Neural cell (in vitro differentiated cells): ENCODE measurements around the gene VPS8. TPM values are rescaled to one million over a fixed set of nuclear protein-coding genes. Genes with fewer than 3 reads are reported as not detected.

ENCODE experiments used
- H2AFZ ChIP-seq: fragments of 200-600, 300-800 bp; sonication (generic), shearing (Covaris generic); 2 replicates; pipeline ENCODE4 v1.6.0; 2014; ENCODE audit warnings: low read depth, mild to moderate bottlenecking, antibody characterized with exemption, low read length, moderate library complexity
- H3F3A ChIP-seq: fragments of 200-600 bp; shearing (Covaris generic); 2 replicates; pipeline ENCODE4 v1.6.1; 2016; ENCODE audit warnings: mild to moderate bottlenecking, moderate library complexity, mixed read lengths, antibody characterized with exemption, low read length; ENCODE audit not compliant: insufficient read depth, poor library complexity, severe bottlenecking
- H3K27ac ChIP-seq: fragments of 200-600, 300-800 bp; sonication (generic), shearing (Covaris generic); 2 replicates; pipeline ENCODE4 v1.5.1; 2014; ENCODE audit warnings: mild to moderate bottlenecking, low read length, moderate library complexity
- H3K27me3 ChIP-seq: fragments of 300-800, 200-600 bp; sonication (generic), shearing (Covaris generic); 2 replicates; pipeline ENCODE4 v1.6.0; 2014; ENCODE audit warnings: mild to moderate bottlenecking, low read depth, low read length, moderate library complexity; ENCODE audit not compliant: insufficient read depth
- H3K36me3 ChIP-seq: fragments of 300-800, 200-600 bp; sonication (generic), shearing (Covaris generic); 2 replicates; pipeline ENCODE4 v1.5.1; 2014; ENCODE audit warnings: mild to moderate bottlenecking, antibody characterized with exemption, low read length, moderate library complexity; ENCODE audit not compliant: insufficient read depth
- H3K4me2 ChIP-seq: fragments of 300-800, 200-600 bp; sonication (generic), shearing (Covaris generic); 2 replicates; pipeline ENCODE4 v1.6.0; 2014; ENCODE audit warnings: mild to moderate bottlenecking, low read length
- H3K4me3 ChIP-seq: fragments of 300-800, 200-600 bp; sonication (generic), shearing (Covaris generic); 2 replicates; pipeline ENCODE4 v1.5.1; 2014; ENCODE audit warnings: mild to moderate bottlenecking, low read length, moderate library complexity
- H3K79me2 ChIP-seq: fragments of 200-600 bp; shearing (Covaris generic); replicated peaks from 2 replicates; pipeline ENCODE4 v1.6.0; 2014; ENCODE audit warnings: mild to moderate bottlenecking, low read length, moderate library complexity; ENCODE audit not compliant: insufficient read depth
- H3K9ac ChIP-seq: fragments of 300-800, 200-600 bp; sonication (generic), shearing (Covaris generic); 2 replicates; pipeline ENCODE4 v1.6.1; 2016; ENCODE audit warnings: mild to moderate bottlenecking, low read length, mixed read lengths
- H3K9me2 ChIP-seq: fragments of 200-600 bp; shearing (Covaris generic); 2 replicates; pipeline ENCODE4 v1.6.1; 2016; ENCODE audit warnings: mild to moderate bottlenecking, low read length, mixed read lengths; ENCODE audit not compliant: insufficient read depth
- H3K9me3 ChIP-seq: fragments of 200-600, 300-800 bp; sonication (generic), shearing (Covaris generic); 2 replicates; pipeline ENCODE4 v1.6.1; 2016; ENCODE audit warnings: mild to moderate bottlenecking, mixed run types, low read length, moderate library complexity, mixed read lengths
- H4K20me1 ChIP-seq: fragments of 200-600 bp; shearing (Covaris generic); 2 replicates; pipeline ENCODE4 v1.6.1; 2016; ENCODE audit warnings: mild to moderate bottlenecking, mixed run types; ENCODE audit not compliant: insufficient read depth
- CTCF ChIP-seq: fragments of 450-650 bp; IDR thresholded peaks from 2 replicates; pipeline ENCODE4 v1.5.1; 2014; ENCODE audit warnings: antibody characterized with exemption, mild to moderate bottlenecking, moderate library complexity; ENCODE audit not compliant: poor library complexity, severe bottlenecking
- EP300 ChIP-seq: fragments of 450-650 bp; conservative IDR thresholded peaks from 2 replicates; pipeline ENCODE4 v1.6.1; 2014; ENCODE audit warnings: antibody characterized with exemption, mild to moderate bottlenecking, moderate library complexity; ENCODE audit not compliant: poor library complexity, severe bottlenecking
- EZH2 ChIP-seq: fragments of 200-600, 300-800 bp; shearing (Covaris generic), sonication (generic); IDR thresholded peaks from 2 replicates; pipeline ENCODE4 v1.6.1; 2014; ENCODE audit warnings: antibody characterized with exemption, low read length, borderline replicate concordance, mild to moderate bottlenecking; ENCODE audit not compliant: insufficient read depth, poor library complexity, severe bottlenecking
- MXI1 ChIP-seq: fragments of 450-650 bp; conservative IDR thresholded peaks from 2 replicates; pipeline ENCODE4 v1.6.1; 2014; ENCODE audit warnings: antibody characterized with exemption, mild to moderate bottlenecking; ENCODE audit not compliant: poor library complexity, severe bottlenecking
- POLR2AphosphoS5 ChIP-seq: IDR thresholded peaks from 2 replicates; pipeline ENCODE4 v1.6.1; 2012
- RAD21 ChIP-seq: fragments of 450-650 bp; conservative IDR thresholded peaks from 2 replicates; pipeline ENCODE4 v1.6.1; 2014; ENCODE audit warnings: antibody characterized with exemption, mild to moderate bottlenecking, moderate library complexity
- REST ChIP-seq: IDR thresholded peaks from 2 replicates; pipeline ENCODE4 v1.6.1; 2012; ENCODE audit warnings: borderline replicate concordance
- SMC3 ChIP-seq: fragments of 450-650 bp; conservative IDR thresholded peaks from 2 replicates; pipeline ENCODE4 v1.6.1; 2014; ENCODE audit warnings: antibody characterized with exemption, mild to moderate bottlenecking, moderate library complexity; ENCODE audit not compliant: poor library complexity
- TAF1 ChIP-seq: IDR thresholded peaks from 2 replicates; pipeline ENCODE4 v1.6.1; 2012; ENCODE audit warnings: low read depth
- polyA plus RNA-seq: library from polyadenylated mRNA; depleted of rRNA; stranded (reverse); fragments of >200 nt; gene quantifications from 2 replicates; pipeline ENCODE4 v1.2.3, GENCODE V29; 2014

VPS8 gene
- polyA plus RNA-seq, 1 donor from 2014 or later, result 146 TPM

- no peak overlapping the region for H3K9ac ChIP-seq
- H3K27ac ChIP-seq, result no peak overlapping the region
- H2AFZ ChIP-seq, result no peak overlapping the region
- no peak overlapping the region for H3K4me2 ChIP-seq
- H3K9me2 ChIP-seq, result no peaks in the 10 kb centered on the region
- no peak overlapping the region for H3K4me3 ChIP-seq
- no peaks in the 10 kb centered on the region for H3F3A ChIP-seq
- H3K79me2 ChIP-seq, result no peaks in the 10 kb centered on the region
- H3K9me3 ChIP-seq, result no peaks in the 10 kb centered on the region
- H3K27me3 ChIP-seq, result no peaks in the 10 kb centered on the region
- no peaks in the 10 kb centered on the region for H4K20me1 ChIP-seq
- no peak for TF ChIP-seq POLR2AphosphoS5
- no peak for TF ChIP-seq RAD21
- TF ChIP-seq CTCF, result no peak
- TF ChIP-seq TAF1, result no peak
- TF ChIP-seq SMC3, result no peak
- no peak for TF ChIP-seq REST
- TF ChIP-seq MXI1, result no peak
- TF ChIP-seq EP300, result no peak
- TF ChIP-seq EZH2, result no peak
- no peaks in the 10 kb centered on the region for H3K36me3 ChIP-seq
Observed at GRCh38 chr3:184804801-184805200, 7.2 kb upstream of the VPS8 start.

- no peak overlapping the region for H3K9ac ChIP-seq
- H3K9me2 ChIP-seq, result no peaks in the 10 kb centered on the region
- no peaks in the 10 kb centered on the region for H3K79me2 ChIP-seq
- no peaks in the 10 kb centered on the region for H3F3A ChIP-seq
- no peaks in the 10 kb centered on the region for H3K36me3 ChIP-seq
- H3K27ac ChIP-seq, result no peak overlapping the region
- H3K9me3 ChIP-seq, result no peaks in the 10 kb centered on the region
- no peaks in the 10 kb centered on the region for H3K27me3 ChIP-seq
- H2AFZ ChIP-seq, result no peak overlapping the region
- no peak overlapping the region for H3K4me2 ChIP-seq
- TF ChIP-seq CTCF (no peak), REST (no peak), SMC3 (no peak), TAF1 (no peak), POLR2AphosphoS5 (no peak), EZH2 (no peak), MXI1 (no peak), RAD21 (no peak), EP300 (no peak)
- H3K4me3 ChIP-seq, result no peak overlapping the region
- no peaks in the 10 kb centered on the region for H4K20me1 ChIP-seq
Observed at GRCh38 chr3:184805351-184806038, 6.5 kb upstream of the VPS8 start.
